Placental epithelial cell (primary cell): ENCODE results near the gene UBB. TPM values are rescaled to one million over a fixed set of nuclear protein-coding genes. Genes with fewer than 3 reads are reported as not detected.

ENCODE experiments used
- total RNA-seq: library from RNA; depleted of rRNA; stranded (reverse); fragments of >200 nt; gene quantifications from 2 replicates; pipeline ENCODE4 v1.2.3, GENCODE V29; 2012

Gene UBB
- 949 and 1,225 TPM in 2 replicates for total RNA-seq

GRCh38 chr17:16380640-16381495, at the start of gene UBB:
UBB (plus strand) TSS chr17:16381091; CDS start chr17:16381908, 817 bp downstream.

GRCh38 chr17:16353317-16354174, 27.3 kb upstream of the UBB start, which contains the start of gene CENPV:
CENPV (minus strand) TSS chr17:16353469; CDS start chr17:16353436, 33 bp downstream.

GRCh38 chr17:16415031-16415924, 34.4 kb downstream of the UBB start, which contains the start of gene TRPV2:
TRPV2 (plus strand) TSS chr17:16415571; CDS start chr17:16417669, 2,098 bp downstream.

Other genes starting within 250 kb of the UBB start
- 55.4 and 174 TPM in 2 replicates for gene NCOR1, start 165.6 kb upstream of the UBB start, total RNA-seq
- 15.8 and 20.4 TPM in 2 replicates for gene PIGL, start 163.9 kb upstream of the UBB start, total RNA-seq
- 1.2 and 1.8 TPM in 2 replicates for gene CENPV, start 27.6 kb upstream of the UBB start, total RNA-seq
- 0.79 and 0.87 TPM in 2 replicates for gene TRPV2, start 34.5 kb downstream of the UBB start, total RNA-seq
- under 0.01 TPM in 1 of 2 replicates, not detected in the other for gene LRRC75A, start 111.1 kb downstream of the UBB start, total RNA-seq
- 4.9 and 7.9 TPM in 2 replicates for gene ZNF287, start 188.1 kb downstream of the UBB start, total RNA-seq